HG03558 (cell line): ENCODE results near the gene UCP3.
A peak's percentile ranks its signal among the peaks of the same experiment; 100 is the strongest.
"Not testable (repeated sequence)": the region's sequence is repeated elsewhere in the genome, so short reads cannot be mapped to it uniquely, and the experiment has no call there.

Experiments
- ATAC-seq: cut with Tn5 transposase; IDR thresholded peaks from one replicate; pipeline ENCODE4 v1.9.1; 2021; ENCODE audit warnings: moderate number of reproducible peaks; ENCODE audit not compliant: unreplicated experiment; ENCODE audit errors: extremely low read depth

Gene UCP3

DNA sequence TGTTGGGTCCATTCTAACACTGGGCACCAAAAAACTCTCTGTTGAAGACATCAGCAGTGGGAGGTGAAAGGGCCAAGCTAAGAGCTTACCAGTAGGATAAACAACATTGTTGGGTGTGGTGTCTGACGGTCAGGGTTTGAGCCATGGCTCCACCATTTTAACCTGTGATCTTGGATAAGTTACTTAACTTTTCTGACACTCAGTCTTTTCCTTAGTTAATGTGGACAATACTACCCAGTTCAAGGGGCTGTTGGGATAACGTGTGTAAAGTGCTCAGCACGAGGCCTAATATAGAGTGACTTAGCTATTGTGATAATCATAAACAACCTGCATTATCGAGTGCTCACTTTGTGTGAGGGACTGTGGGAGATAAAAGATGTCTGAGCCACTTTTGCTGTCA is 6.1 kb downstream of the UCP3 start:
- ATAC-seq, result no peak

DNA sequence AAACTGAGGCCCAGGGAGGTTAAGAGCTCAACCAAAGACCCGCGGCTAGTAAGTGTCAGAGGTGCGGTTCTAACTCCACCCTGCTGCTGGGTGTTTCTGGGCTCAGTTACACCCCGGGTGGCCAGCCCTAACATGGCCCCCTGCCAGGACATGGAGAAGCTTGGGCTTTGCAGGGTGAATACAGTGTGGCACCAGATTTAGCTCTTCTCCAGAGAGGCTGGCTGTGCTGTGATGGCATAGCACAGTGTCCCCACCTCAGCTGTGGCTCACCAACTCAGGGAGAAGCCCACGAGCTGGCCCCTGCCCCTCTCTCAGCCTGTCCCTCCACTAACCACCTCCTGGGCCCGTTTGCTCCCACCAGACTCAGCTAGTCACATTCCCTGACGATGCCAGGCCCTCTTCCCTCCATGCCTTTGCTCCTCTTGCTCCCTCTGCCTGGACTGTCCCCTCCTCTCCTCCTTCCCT is 7.0 kb downstream of the UCP3 start:
- no peak for ATAC-seq

DNA sequence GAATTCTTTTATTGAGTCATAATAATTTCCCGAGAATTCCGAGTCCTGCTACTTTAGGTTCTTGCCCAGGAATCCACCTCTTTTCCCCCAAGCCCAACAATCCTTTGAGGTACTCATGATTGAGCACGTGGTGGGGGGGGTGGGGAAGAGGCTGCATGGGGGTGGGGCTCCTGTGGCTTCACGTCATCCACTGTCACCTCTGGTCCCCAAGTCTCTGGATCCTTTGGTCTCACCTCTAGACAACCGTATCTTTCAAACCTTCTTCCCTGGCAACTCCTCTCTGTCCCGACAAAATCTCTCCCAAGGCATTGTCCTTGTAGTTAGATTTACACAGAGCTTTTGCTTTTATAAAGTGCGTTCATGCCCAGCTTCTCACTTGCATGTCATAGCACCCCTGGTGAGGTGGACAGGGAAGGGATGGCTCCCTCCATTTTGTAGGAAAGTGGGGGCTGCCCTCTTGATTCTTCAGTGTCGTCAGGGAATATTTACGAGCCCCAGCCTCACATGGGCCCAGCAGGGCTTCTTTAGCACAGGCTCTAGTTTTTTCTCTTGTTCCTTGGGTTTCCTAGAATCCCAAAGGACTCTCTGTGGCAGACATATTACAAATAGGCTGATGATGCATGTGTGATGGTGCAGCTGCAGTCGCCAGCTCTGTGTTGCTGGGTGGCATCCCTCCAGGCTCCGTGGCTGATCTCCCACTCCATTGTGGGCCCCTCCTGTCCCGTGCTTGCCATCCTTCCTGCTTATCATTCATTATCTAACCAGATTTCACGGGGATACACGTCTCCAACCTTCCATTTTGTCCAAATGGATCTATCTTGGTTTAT is 8.4 kb downstream of the UCP3 start:
- no peak for ATAC-seq

DNA sequence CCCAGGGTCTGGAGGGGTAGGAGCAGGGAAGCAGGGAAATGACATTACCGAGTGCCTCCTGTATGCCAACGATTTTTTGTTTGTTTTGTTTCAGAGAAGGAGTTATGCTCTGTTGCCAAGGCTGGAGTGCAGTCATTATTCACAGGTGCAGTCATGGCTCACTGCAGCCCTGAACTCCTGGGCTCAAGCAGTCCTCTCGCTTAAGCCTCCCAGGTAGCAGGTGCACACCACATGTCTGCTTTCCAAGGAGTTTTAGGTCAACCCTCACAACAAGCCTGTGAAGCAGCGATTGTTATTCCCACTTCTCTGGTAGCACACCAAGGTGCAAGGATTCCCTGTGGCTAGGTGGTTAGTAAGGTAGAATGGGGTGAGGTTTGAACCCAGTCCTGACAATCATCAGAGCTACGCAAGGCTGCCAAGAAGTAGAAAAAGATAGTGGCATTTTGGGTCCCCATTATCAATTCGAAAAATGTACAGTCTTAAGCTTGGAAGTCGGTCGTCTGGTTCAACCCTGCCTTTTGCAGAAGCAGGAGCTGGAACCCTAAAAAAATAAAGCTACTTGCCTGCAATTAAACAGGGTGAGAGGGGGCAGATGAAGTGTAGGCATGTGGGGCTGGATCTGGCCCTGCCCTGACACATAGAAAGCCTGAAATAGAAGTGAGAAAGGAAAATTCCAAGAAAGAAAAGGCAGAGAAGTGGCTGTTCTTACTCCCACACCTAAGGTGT is 9.1 kb downstream of the UCP3 start:
- ATAC-seq, result no peak

GRCh38 chr11:73998846-73999575 is 9.9 kb downstream of the UCP3 start:
- no peak for ATAC-seq

DNA sequence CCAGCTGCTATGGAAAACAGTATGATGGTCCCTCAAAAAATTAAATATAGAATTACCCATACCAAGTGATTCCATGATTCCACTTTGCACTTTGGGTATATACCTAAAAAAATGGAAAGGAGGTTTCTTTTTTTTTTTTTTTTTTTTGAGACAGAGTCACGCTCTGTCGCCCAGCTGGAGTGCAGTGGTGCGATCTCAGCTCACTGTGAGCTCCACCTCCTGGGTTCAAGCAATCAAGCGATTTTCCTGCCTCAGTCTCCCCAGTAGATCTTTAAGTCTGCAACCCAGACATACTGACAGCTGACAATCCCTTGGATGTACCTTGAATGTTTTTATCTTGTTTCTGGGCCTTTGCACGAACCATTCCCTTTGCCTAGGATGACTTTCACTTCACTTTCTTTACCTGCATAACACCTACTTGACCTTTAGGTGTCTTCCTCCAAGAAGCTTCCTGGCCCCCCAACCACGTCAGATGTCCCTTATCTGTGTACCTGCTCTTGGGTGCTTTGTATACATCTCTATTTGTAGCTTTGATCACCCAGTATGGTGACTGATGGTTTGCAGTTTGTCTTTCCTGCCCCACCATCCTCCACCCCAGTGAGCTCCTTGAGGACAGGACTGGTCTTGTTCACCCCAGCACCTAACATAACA is 11.6 kb downstream of the UCP3 start:
- ATAC-seq, result no peak

- ATAC-seq, result no peak
Measured at GRCh38 chr11:73996161-73996747, 12.6 kb downstream of the UCP3 start.

- ATAC-seq, result no peak
Measured at GRCh38 chr11:73995731-73996130, 13.2 kb downstream of the UCP3 start.

DNA sequence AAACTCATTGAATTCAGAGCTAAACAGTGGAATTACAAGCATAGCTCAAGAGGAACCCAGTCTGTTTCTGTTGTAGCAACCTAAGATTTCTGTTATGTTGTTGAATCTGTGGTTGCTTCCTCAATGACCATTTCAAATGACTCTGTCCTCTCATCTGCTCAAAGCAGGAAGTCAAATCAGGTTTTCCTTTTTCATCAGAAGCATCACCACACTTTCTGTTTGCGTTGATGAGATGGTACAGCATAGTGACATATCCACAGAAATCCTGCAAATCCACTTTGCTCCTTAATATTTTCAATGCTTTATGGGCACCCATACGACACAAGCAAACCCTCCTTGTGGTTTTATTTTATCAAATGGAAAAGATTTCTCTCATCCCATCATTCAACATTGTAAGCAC is 13.6 kb downstream of the UCP3 start:
- no peak for ATAC-seq

GRCh38 chr11:73991471-73992006 is 17.3 kb downstream of the UCP3 start:
- ATAC-seq, result no peak

DNA sequence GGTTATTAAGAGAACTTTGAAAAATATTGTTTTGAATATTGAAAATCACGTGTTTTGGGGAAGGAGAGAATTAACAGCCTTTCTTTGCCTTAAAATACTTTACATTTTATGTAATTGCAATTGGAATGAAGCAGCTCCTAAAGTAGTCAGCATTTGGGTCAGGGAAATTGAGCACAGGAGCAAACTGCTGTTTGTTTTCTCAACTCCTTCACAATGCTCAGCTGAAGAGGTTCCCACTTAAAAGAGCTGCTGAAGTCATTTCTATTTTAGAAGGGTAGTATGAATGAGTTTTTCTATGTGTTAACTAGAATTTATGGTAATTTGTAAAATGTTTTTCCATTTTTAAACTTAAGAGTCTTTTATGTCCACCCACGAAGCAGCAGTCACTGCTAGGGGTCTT is 18.2 kb downstream of the UCP3 start:
- no peak for ATAC-seq

GRCh38 chr11:73989156-73989555 is 19.7 kb downstream of the UCP3 start:
- ATAC-seq, result no peak

DNA sequence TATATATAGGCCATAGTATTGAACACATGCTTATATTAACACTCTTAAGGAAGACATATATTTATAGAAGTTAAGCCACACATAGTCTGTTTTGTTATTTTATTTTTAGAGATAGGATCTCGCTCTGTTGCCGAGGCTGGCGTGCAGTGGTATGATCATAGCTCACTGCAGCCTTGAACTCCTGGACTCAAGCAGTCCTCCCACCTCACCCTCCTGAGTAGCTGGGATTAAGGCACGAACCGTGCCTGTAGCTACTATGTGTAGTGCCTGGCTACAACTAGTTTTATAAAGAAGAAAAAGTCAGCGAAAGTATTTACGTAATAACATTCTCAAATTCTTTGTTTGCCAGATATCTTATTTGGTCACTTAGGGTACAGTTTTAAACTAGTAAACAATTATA is 20.7 kb downstream of the UCP3 start:
- ATAC-seq, result no peak

- ATAC-seq, result not testable (repeated sequence)
Measured at GRCh38 chr11:73985661-73986060, 23.2 kb downstream of the UCP3 start.

- ATAC-seq, result no peak
Measured at GRCh38 chr11:73983741-73984538, 24.9 kb downstream of the UCP3 start.

DNA sequence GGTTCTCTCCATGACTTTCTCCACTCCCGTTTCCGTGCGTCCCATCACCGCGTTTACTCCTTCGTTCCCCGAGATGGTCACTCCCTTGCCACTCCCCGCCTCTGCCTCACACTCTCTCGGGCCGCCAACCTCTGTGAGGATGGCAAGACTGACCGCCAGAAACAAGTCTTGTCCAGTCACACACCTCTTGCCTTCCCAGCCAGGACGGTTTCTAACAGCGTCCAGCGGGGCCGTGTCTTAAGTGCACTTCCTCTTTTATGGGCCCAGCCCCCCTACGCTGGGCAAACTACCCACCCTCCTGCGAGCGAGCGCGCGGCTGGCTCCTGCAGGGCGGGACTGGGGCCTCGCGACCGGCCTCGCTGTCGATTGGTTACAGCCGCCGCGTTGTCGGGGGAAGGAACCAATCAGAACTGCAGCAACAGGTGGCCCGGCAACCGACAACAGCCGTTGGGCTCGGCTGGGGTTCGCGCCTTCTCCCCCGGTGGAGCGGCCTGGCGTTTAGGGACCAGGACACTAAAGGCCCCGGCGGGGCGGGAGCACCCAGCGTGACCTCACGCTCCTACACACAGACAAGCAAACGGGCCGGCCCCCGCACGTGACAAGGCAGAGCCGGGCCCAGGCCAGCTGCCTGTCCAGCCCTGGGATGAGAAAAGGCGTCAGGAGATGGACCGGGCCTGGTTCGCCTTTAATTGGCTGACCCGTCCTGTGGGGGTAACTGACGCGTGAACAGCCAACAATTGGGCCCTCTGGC is 25.7 kb downstream of the UCP3 start:
- peak; percentile 44 for ATAC-seq

- no peak for ATAC-seq
Measured at GRCh38 chr11:73982595-73982989, 26.3 kb downstream of the UCP3 start, which contains the start of gene UCP2. UCP2 (minus strand) TSS chr11:73982843; CDS start chr11:73978378, 4,465 bp downstream.
